BE2C (cell line): ENCODE data around the gene LINGO4.
"Not testable (repeated sequence)": the region's sequence is repeated elsewhere in the genome, so short reads cannot be mapped to it uniquely, and the experiment has no call there.

Source experiments
- DNase-seq: peaks from one replicate; pipeline ENCODE4 v3.0.0-alpha.2; 2020
- H3K27me3 ChIP-seq: fragments of 250-450 bp; sonication (Bioruptor Pico); 2 replicates; pipeline ENCODE4 v1.5.1; 2020; ENCODE audit warnings: mild to moderate bottlenecking
- H3K36me3 ChIP-seq: fragments of 250-450 bp; sonication (Bioruptor Pico); 2 replicates; pipeline ENCODE4 v1.5.1; 2020; ENCODE audit warnings: mild to moderate bottlenecking
- H3K4me1 ChIP-seq: fragments of 250-450 bp; sonication (Bioruptor Pico); 2 replicates; pipeline ENCODE4 v1.5.1; 2020
- H3K4me3 ChIP-seq: 2 replicates; pipeline ENCODE4 v1.5.1; 2011; ENCODE audit warnings: low read depth, low read length
- H3K9me3 ChIP-seq: fragments of 250-450 bp; sonication (Bioruptor Pico); 2 replicates; pipeline ENCODE4 v1.5.1; 2020
- CTCF ChIP-seq: IDR thresholded peaks from 2 replicates; pipeline ENCODE4 v1.5.1; 2012; ENCODE audit warnings: mild to moderate bottlenecking, low read depth, low read length

LINGO4 gene

GRCh38 chr1:151777317-151777716 lies 27.9 kb downstream of the LINGO4 start:
- TF ChIP-seq CTCF: no peak
- Histone ChIP-seq H3K4me3 (no peak overlapping the region), H3K27me3 (no peaks in the 10 kb centered on the region), H3K36me3 (peaks cover 19% of the 10 kb centered on the region), H3K4me1 (no peaks in the 10 kb centered on the region), H3K9me3 (no peaks in the 10 kb centered on the region)
- no peak for DNase-seq

- no peak for TF ChIP-seq CTCF
- Histone ChIP-seq H3K27me3 (no peaks in the 10 kb centered on the region), H3K36me3 (peaks cover 19% of the 10 kb centered on the region), H3K4me1 (no peaks in the 10 kb centered on the region), H3K4me3 (no peak overlapping the region), H3K9me3 (no peaks in the 10 kb centered on the region)
- DNase-seq: no peak
Measured at GRCh38 chr1:151776665-151777062, 28.6 kb downstream of the LINGO4 start.

GRCh38 chr1:151775894-151776664 lies 29.1 kb downstream of the LINGO4 start:
- H3K4me1 ChIP-seq: no peaks in the 10 kb centered on the region
- no peaks in the 10 kb centered on the region for H3K9me3 ChIP-seq
- H3K27me3 ChIP-seq: no peaks in the 10 kb centered on the region
- TF ChIP-seq CTCF: no peak
- DNase-seq: no peak
- no peak overlapping the region for H3K4me3 ChIP-seq
- H3K36me3 ChIP-seq: peaks cover 19% of the 10 kb centered on the region

- Histone ChIP-seq H3K27me3 (no peaks in the 10 kb centered on the region), H3K4me1 (no peaks in the 10 kb centered on the region), H3K4me3 (no peak overlapping the region), H3K9me3 (no peaks in the 10 kb centered on the region), H3K36me3 (peaks cover 19% of the 10 kb centered on the region)
- no peak for TF ChIP-seq CTCF
- no peak for DNase-seq
Measured at GRCh38 chr1:151774256-151774922, 30.8 kb downstream of the LINGO4 start.

GRCh38 chr1:151773702-151774101 lies 31.5 kb downstream of the LINGO4 start:
- no peak overlapping the region for H3K4me3 ChIP-seq
- H3K36me3 ChIP-seq: peaks cover 19% of the 10 kb centered on the region
- no peaks in the 10 kb centered on the region for H3K27me3 ChIP-seq
- no peaks in the 10 kb centered on the region for H3K9me3 ChIP-seq
- no peak for TF ChIP-seq CTCF
- DNase-seq: no peak
- H3K4me1 ChIP-seq: no peaks in the 10 kb centered on the region

- not testable (repeated sequence) for H3K4me3 ChIP-seq, H3K9me3 ChIP-seq, H3K4me1 ChIP-seq, H3K36me3 ChIP-seq, H3K27me3 ChIP-seq
- peak; percentile 7 for DNase-seq
Measured at GRCh38 chr1:151769270-151769669, 35.9 kb downstream of the LINGO4 start.

GRCh38 chr1:151768351-151769066 lies 36.7 kb downstream of the LINGO4 start:
- not testable (repeated sequence) for H3K4me3 ChIP-seq, H3K9me3 ChIP-seq, H3K36me3 ChIP-seq, H3K4me1 ChIP-seq, DNase-seq, H3K27me3 ChIP-seq
